ENCODE measurements around the gene PRRC2B. TPM values are rescaled to one million over a fixed set of nuclear protein-coding genes. Genes with fewer than 3 reads are reported as not detected.

Gene PRRC2B
- total and polyA plus RNA-seq, 2 of the 13 experiments (the other 11 are each of a cell fraction or from before 2014, with no cell fraction given), result 20.8 to 37.4 TPM

DNA sequence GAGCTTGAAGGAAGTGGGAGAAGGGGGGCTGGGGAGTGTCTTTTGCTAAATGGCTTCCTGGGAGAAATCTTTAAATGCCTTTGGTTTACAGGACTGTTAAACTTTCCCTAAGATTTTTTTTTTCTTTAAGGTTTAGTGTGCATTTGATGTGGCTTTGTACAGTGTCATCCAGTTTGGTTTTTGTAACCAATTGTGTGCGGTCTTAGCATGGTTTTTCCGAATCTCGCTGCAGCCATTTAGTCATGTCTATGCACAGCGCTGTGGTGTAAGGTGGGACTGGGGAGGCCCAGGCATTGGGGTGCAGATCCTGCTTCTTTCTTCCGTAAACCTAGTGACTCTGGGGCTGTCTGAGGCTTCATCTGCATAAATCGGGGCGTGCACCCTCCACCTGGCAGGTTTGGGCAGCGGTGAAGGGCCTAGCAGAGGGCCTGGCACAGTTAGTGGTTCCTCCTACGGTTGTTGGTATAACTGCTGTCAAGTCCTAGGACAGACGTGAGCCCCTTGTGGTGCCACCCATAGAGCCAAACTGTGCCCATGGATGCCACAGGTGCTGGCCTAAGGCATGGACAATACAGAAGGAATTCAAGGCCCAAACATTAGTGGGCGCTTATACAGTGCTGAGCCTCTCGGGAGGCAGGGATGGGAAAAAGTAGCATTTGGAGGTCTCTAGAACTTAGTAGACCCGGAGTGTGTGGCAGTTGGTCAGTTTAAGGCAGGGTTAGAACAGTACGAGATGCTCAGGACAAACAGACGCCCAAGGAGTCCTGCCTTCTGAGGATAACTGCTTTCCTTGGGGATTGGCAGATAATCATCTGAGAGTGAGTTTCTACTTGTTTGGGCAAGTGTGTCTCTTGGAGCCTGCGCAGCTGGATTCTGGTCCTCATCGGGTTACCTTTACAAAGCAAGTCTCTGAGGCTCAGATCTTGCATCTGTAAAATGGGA, 1.5 kb downstream of the PRRC2B start (continued):
- TF ChIP-seq CTCF (CRISPR knock-in tag; IDR thresholded peaks at IDR 0.05) (no peak), ZNF318 (CRISPR knock-in tag; IDR thresholded peaks at IDR 0.05) (no peak), ZNF609 (CRISPR knock-in tag; IDR thresholded peaks at IDR 0.05; ENCODE audit: borderline replicate concordance) (no peak), ZNF256 (CRISPR knock-in tag; conservative IDR thresholded peaks at IDR 0.05) (no peak), HNF4G (IDR thresholded peaks at IDR 0.05; ENCODE audit: borderline replicate concordance, low read depth, low read length) (no peak), HNF4G (CRISPR knock-in tag; IDR thresholded peaks at IDR 0.05; ENCODE audit: borderline replicate concordance, low read depth) (no peak), IRF2 (CRISPR knock-in tag; IDR thresholded peaks at IDR 0.05) (no peak), HES4 (CRISPR knock-in tag; IDR thresholded peaks at IDR 0.05; ENCODE audit: borderline replicate concordance) (no peak), NPAS2 (CRISPR knock-in tag; IDR thresholded peaks at IDR 0.05; ENCODE audit: borderline replicate concordance) (no peak), ZNF841 (CRISPR knock-in tag; IDR thresholded peaks at IDR 0.05; ENCODE audit: borderline replicate concordance) (no peak), ZBTB25 (CRISPR knock-in tag; IDR thresholded peaks at IDR 0.05) (no peak)
